HCT116 (cell line): Measurements from ENCODE around the gene C11orf21. TPM values are rescaled to one million over a fixed set of nuclear protein-coding genes. Genes with fewer than 3 reads are reported as not detected.

ENCODE experiments used
- ATAC-seq: fragments of 200-7000 bp; cut with Tn5 transposase; 2 replicates; pipeline ENCODE4 v1.9.1; 2020; ENCODE audit warnings: mild to moderate bottlenecking, moderate library complexity
- BruUV-seq: library from RNA; stranded (reverse); fragments of 400-500 nt; replicated peaks from 2 replicates; lab custom pipeline; 2021; lab: Mats Ljungman, UMichigan
- CTCF ChIA-PET: fragments of 300-600 bp; sonication (Branson Sonifier 250); formaldehyde crosslinking; loops from one replicate; lab custom pipeline; 2021; ENCODE audit warnings: antibody characterized with exemption; lab: Charles Lee
- POLR2A ChIA-PET: fragments of 300-600, 350-600 bp; sonication (Branson Sonifier 250); formaldehyde crosslinking; loops from one replicate; lab custom pipeline; 2021; ENCODE audit warnings: antibody characterized with exemption; lab: Charles Lee
- RAD21 ChIA-PET, 2 experiments: fragments of 300-600 bp; sonication (Branson Sonifier 250); formaldehyde crosslinking; loops; one replicate each; lab custom pipeline; 2023; ENCODE audit warnings: low total read pairs in 2 of 2; ENCODE audit not compliant: uncharacterized antibody in 2 of 2, unreplicated experiment in 2 of 2, low non-redundant PET in 1 of 2; lab: Charles Lee
- DNase-seq: peaks from one replicate; pipeline ENCODE4 v3.0.0-alpha.2; 2010; ENCODE audit warnings: low read depth, low spot score
- H2AFZ ChIP-seq: fragments of 200-600 bp; shearing (Covaris generic), sonication (generic); 2 replicates; pipeline ENCODE4 v1.6.1; 2017; ENCODE audit warnings: low read depth, mixed run types, mixed read lengths, antibody characterized with exemption, low read length; ENCODE audit not compliant: poor library complexity, severe bottlenecking
- H3K27ac ChIP-seq: 2 replicates; pipeline ENCODE4 v1.5.1; 2012; ENCODE audit warnings: low read depth, low read length
- H3K27me3 ChIP-seq: fragments of 200-600 bp; sonication (generic); 2 replicates; pipeline ENCODE4 v1.6.1; 2016; ENCODE audit warnings: mixed run types, low read length, mixed read lengths; ENCODE audit not compliant: insufficient read depth
- H3K36me3 ChIP-seq, 2 experiments: fragments of 200-500 bp in 1 of 2; fragments of 200-600 bp in 1 of 2; sonication (Bioruptor generic) in 1 of 2; sonication (generic) in 1 of 2; 2 replicates each; pipeline versions ENCODE4 v1.5.1 to v1.6.1; 2014 to 2016; ENCODE audit warnings: low read length in 2 of 2, inconsistent platforms in 1 of 2, mixed read lengths in 1 of 2, mixed run types in 1 of 2; ENCODE audit not compliant: insufficient read depth in 2 of 2, control insufficient read depth in 1 of 2
- H3K4me1 ChIP-seq, 2 experiments: fragments of 200-600 bp in 1 of 2; sonication (generic) in 1 of 2; 2 replicates each; pipeline versions ENCODE4 v1.5.1 to v1.6.1; 2012 to 2017; ENCODE audit warnings: low read length in 2 of 2, inconsistent platforms in 1 of 2, mild to moderate bottlenecking in 1 of 2, mixed read lengths in 1 of 2, mixed run types in 1 of 2, moderate library complexity in 1 of 2; ENCODE audit not compliant: insufficient read depth in 2 of 2, control insufficient read depth in 1 of 2
- H3K4me2 ChIP-seq: fragments of 200-600 bp; sonication (generic); 2 replicates; pipeline ENCODE4 v1.6.1; 2017; ENCODE audit warnings: mixed run types, low read length, mixed read lengths
- H3K4me3 ChIP-seq, 2 experiments: fragments of 200-600 bp in 1 of 2; sonication (generic) in 1 of 2; replicated peaks in 1 of 2; 2 replicates each; pipeline ENCODE4 v1.5.1; 2011 to 2016; ENCODE audit warnings: low read length in 2 of 2, control low read depth in 1 of 2, low read depth in 1 of 2, mild to moderate bottlenecking in 1 of 2, mixed read lengths in 1 of 2, mixed run types in 1 of 2
- H3K79me2 ChIP-seq: fragments of 200-600 bp; sonication (generic); 2 replicates; pipeline ENCODE4 v1.6.1; 2017; ENCODE audit warnings: mild to moderate bottlenecking, mixed run types, low read length, moderate library complexity, mixed read lengths; ENCODE audit not compliant: insufficient read depth
- H3K9ac ChIP-seq: fragments of 200-600 bp; sonication (generic); 2 replicates; pipeline ENCODE4 v1.6.1; 2016; ENCODE audit warnings: low read length, mixed read lengths
- H3K9me2 ChIP-seq: fragments of 200-600 bp; sonication (generic), shearing (Covaris generic); 2 replicates; pipeline ENCODE4 v1.6.1; 2017; ENCODE audit warnings: mixed run types, mild to moderate bottlenecking, moderate library complexity; ENCODE audit not compliant: insufficient read depth
- H3K9me3 ChIP-seq, 2 experiments: fragments of 200-500 bp in 1 of 2; fragments of 200-600 bp in 1 of 2; sonication (Bioruptor generic) in 1 of 2; sonication (generic) in 1 of 2; 2 replicates each; pipeline ENCODE4 v1.6.1; 2014 to 2017; ENCODE audit warnings: low read length in 2 of 2, mixed read lengths in 2 of 2, inconsistent platforms in 1 of 2, low read depth in 1 of 2, mild to moderate bottlenecking in 1 of 2, mixed run types in 1 of 2, moderate library complexity in 1 of 2; ENCODE audit not compliant: control insufficient read depth in 1 of 2, insufficient read depth in 1 of 2
- H4K20me1 ChIP-seq: fragments of 200-600 bp; sonication (generic), shearing (Covaris generic); 2 replicates; pipeline ENCODE4 v1.6.1; 2017; ENCODE audit warnings: mixed run types, mild to moderate bottlenecking, moderate library complexity; ENCODE audit not compliant: insufficient read depth
- CBX3 ChIP-seq: IDR thresholded peaks from 2 replicates; pipeline ENCODE4 v1.6.1; 2012; ENCODE audit warnings: low read depth
- EGR1 ChIP-seq: IDR thresholded peaks from 2 replicates; pipeline ENCODE4 v1.6.1; 2012; ENCODE audit warnings: low read depth
- ELF1 ChIP-seq: IDR thresholded peaks from 2 replicates; pipeline ENCODE4 v1.6.1; 2012; ENCODE audit warnings: low read depth, borderline replicate concordance
- EZH2 ChIP-seq: fragments of 200-600 bp; sonication (generic); IDR thresholded peaks from 2 replicates; pipeline ENCODE4 v1.6.1; 2017; ENCODE audit warnings: antibody characterized with exemption, mixed run types
- FOSL1 ChIP-seq: IDR thresholded peaks from 2 replicates; pipeline ENCODE4 v1.6.1; 2012; ENCODE audit warnings: low read depth
- JUND ChIP-seq: IDR thresholded peaks from 2 replicates; pipeline ENCODE4 v1.6.1; 2012
- POLR2A ChIP-seq: IDR thresholded peaks from 2 replicates; pipeline ENCODE4 v1.7.0; 2011; ENCODE audit warnings: borderline replicate concordance; ENCODE audit not compliant: insufficient read depth, insufficient read length; ENCODE audit errors: extremely low read depth
- POLR2AphosphoS5 ChIP-seq: IDR thresholded peaks from 2 replicates; pipeline ENCODE4 v1.6.1; 2011; ENCODE audit warnings: mild to moderate bottlenecking, low read depth, low read length, moderate library complexity
- RAD21 ChIP-seq: IDR thresholded peaks from 2 replicates; pipeline ENCODE4 v1.6.1; 2012; ENCODE audit warnings: low read depth, mild to moderate bottlenecking
- SP1 ChIP-seq: IDR thresholded peaks from 2 replicates; pipeline ENCODE4 v1.6.1; 2012; ENCODE audit warnings: low read depth
- ZFX ChIP-seq: fragments of 450-650 bp; IDR thresholded peaks from 2 replicates; pipeline ENCODE4 v1.6.1; 2017
- ZNF274 ChIP-seq: fragments of 200-500 bp; sonication (Bioruptor generic); IDR thresholded peaks from 2 replicates; pipeline ENCODE4 v1.6.1; 2014; ENCODE audit warnings: mild to moderate bottlenecking, low read depth, low read length, inconsistent platforms
- intact Hi-C: fragments of 100-400 bp; cut with micrococcal nuclease; formaldehyde crosslinking; loops from 2 replicates; pipeline ENCODE4 v1.10.0; 2022
- total RNA-seq: library from RNA; stranded (reverse); gene quantifications from one replicate; pipeline ENCODE4 v1.2.1, GENCODE V29; 2021; ENCODE audit not compliant: unreplicated experiment
- TF ChIP-seq, protein P1 (sequence below), 3 experiments: fragments of 200-600 bp in 1 of 3; sonication (generic) in 1 of 3; IDR thresholded peaks in 2 of 3; conservative IDR thresholded peaks in 1 of 3; 2 replicates each; pipeline ENCODE4 v1.5.1; 2012 to 2017; ENCODE audit warnings: low read depth in 2 of 3, low read length in 2 of 3, antibody characterized with exemption in 1 of 3, borderline replicate concordance in 1 of 3, control low read depth in 1 of 3, mild to moderate bottlenecking in 1 of 3, mixed read lengths in 1 of 3, mixed run types in 1 of 3, moderate library complexity in 1 of 3; ENCODE audit not compliant: insufficient read depth in 1 of 3
- TF ChIP-seq, protein P2 (sequence below): IDR thresholded peaks from 2 replicates; pipeline ENCODE4 v1.6.1; 2011; ENCODE audit warnings: mild to moderate bottlenecking, low read length, moderate library complexity; ENCODE audit not compliant: insufficient replicate concordance; ENCODE audit errors: extremely low read depth
- TF ChIP-seq, protein P3 (sequence below): IDR thresholded peaks from 2 replicates; pipeline ENCODE4 v1.6.1; 2012
- TF ChIP-seq, protein P4 (sequence below): IDR thresholded peaks from 2 replicates; pipeline ENCODE4 v1.6.1; 2012
- TF ChIP-seq, protein P5 (sequence below): IDR thresholded peaks from 2 replicates; pipeline ENCODE4 v1.6.1; 2012; ENCODE audit warnings: low read depth

C11orf21 gene
- total RNA-seq, 1 experiment from 2014 or later = not detected

- no peaks in the 10 kb centered on the region for H3K36me3 ChIP-seq
- no peaks in the 10 kb centered on the region for H3K27me3 ChIP-seq
- no peak overlapping the region for H3K4me2 ChIP-seq
- H3K9ac ChIP-seq = no peak overlapping the region
- POLR2A ChIA-PET = no interaction called here
- H3K27ac ChIP-seq = no peak overlapping the region
- DNase-seq (no peak), ATAC-seq (no peak)
- no peaks in the 10 kb centered on the region for H3K9me3 ChIP-seq
- BruUV-seq = no TSS peak
- H3K9me2 ChIP-seq = no peaks in the 10 kb centered on the region
- H3K4me3 ChIP-seq = no peak overlapping the region
- CTCF ChIA-PET = interaction anchor here (1.6 kb wide), 1 partner anchor 10 kb away, joined by 3 read pairs; no protein-coding TSS in a partner anchor
- H3K4me1 ChIP-seq = peaks cover 0 to 20% of the 10 kb centered on the region in 2 experiments
- no peak for TF ChIP-seq RAD21
- TF ChIP-seq, protein P1, sequence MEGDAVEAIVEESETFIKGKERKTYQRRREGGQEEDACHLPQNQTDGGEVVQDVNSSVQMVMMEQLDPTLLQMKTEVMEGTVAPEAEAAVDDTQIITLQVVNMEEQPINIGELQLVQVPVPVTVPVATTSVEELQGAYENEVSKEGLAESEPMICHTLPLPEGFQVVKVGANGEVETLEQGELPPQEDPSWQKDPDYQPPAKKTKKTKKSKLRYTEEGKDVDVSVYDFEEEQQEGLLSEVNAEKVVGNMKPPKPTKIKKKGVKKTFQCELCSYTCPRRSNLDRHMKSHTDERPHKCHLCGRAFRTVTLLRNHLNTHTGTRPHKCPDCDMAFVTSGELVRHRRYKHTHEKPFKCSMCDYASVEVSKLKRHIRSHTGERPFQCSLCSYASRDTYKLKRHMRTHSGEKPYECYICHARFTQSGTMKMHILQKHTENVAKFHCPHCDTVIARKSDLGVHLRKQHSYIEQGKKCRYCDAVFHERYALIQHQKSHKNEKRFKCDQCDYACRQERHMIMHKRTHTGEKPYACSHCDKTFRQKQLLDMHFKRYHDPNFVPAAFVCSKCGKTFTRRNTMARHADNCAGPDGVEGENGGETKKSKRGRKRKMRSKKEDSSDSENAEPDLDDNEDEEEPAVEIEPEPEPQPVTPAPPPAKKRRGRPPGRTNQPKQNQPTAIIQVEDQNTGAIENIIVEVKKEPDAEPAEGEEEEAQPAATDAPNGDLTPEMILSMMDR (IDR thresholded peaks at IDR 0.05 in 2 of 3, conservative IDR thresholded peaks at IDR 0.05 in 1 of 3; ENCODE audit: borderline replicate concordance in 1 of 3, insufficient read depth in 1 of 3, low read depth in 2 of 3, low read length in 2 of 3) = no peak
- TF ChIP-seq POLR2A = no peak
- TF ChIP-seq, protein P2, sequence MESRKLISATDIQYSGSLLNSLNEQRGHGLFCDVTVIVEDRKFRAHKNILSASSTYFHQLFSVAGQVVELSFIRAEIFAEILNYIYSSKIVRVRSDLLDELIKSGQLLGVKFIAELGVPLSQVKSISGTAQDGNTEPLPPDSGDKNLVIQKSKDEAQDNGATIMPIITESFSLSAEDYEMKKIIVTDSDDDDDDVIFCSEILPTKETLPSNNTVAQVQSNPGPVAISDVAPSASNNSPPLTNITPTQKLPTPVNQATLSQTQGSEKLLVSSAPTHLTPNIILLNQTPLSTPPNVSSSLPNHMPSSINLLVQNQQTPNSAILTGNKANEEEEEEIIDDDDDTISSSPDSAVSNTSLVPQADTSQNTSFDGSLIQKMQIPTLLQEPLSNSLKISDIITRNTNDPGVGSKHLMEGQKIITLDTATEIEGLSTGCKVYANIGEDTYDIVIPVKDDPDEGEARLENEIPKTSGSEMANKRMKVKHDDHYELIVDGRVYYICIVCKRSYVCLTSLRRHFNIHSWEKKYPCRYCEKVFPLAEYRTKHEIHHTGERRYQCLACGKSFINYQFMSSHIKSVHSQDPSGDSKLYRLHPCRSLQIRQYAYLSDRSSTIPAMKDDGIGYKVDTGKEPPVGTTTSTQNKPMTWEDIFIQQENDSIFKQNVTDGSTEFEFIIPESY = no peak
- no peak for TF ChIP-seq ZFX
- no peak for TF ChIP-seq CBX3
- TF ChIP-seq, protein P3, sequence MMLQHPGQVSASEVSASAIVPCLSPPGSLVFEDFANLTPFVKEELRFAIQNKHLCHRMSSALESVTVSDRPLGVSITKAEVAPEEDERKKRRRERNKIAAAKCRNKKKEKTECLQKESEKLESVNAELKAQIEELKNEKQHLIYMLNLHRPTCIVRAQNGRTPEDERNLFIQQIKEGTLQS = no peak
- TF ChIP-seq ZNF274 = no peak
- no peak for TF ChIP-seq ELF1
- no peak for TF ChIP-seq SP1
- TF ChIP-seq POLR2AphosphoS5 = no peak
- TF ChIP-seq, protein P4, sequence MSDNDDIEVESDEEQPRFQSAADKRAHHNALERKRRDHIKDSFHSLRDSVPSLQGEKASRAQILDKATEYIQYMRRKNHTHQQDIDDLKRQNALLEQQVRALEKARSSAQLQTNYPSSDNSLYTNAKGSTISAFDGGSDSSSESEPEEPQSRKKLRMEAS = no peak
- TF ChIP-seq FOSL1 = no peak
- TF ChIP-seq, protein P5, sequence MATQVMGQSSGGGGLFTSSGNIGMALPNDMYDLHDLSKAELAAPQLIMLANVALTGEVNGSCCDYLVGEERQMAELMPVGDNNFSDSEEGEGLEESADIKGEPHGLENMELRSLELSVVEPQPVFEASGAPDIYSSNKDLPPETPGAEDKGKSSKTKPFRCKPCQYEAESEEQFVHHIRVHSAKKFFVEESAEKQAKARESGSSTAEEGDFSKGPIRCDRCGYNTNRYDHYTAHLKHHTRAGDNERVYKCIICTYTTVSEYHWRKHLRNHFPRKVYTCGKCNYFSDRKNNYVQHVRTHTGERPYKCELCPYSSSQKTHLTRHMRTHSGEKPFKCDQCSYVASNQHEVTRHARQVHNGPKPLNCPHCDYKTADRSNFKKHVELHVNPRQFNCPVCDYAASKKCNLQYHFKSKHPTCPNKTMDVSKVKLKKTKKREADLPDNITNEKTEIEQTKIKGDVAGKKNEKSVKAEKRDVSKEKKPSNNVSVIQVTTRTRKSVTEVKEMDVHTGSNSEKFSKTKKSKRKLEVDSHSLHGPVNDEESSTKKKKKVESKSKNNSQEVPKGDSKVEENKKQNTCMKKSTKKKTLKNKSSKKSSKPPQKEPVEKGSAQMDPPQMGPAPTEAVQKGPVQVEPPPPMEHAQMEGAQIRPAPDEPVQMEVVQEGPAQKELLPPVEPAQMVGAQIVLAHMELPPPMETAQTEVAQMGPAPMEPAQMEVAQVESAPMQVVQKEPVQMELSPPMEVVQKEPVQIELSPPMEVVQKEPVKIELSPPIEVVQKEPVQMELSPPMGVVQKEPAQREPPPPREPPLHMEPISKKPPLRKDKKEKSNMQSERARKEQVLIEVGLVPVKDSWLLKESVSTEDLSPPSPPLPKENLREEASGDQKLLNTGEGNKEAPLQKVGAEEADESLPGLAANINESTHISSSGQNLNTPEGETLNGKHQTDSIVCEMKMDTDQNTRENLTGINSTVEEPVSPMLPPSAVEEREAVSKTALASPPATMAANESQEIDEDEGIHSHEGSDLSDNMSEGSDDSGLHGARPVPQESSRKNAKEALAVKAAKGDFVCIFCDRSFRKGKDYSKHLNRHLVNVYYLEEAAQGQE = no peak
- no peak for TF ChIP-seq JUND
- no peak for TF ChIP-seq EZH2
- TF ChIP-seq EGR1 = no peak
- intact Hi-C loops = no loop called here
- H3K79me2 ChIP-seq = no peaks in the 10 kb centered on the region
- H2AFZ ChIP-seq = no peak overlapping the region
- H4K20me1 ChIP-seq = no peaks in the 10 kb centered on the region
- RAD21 ChIA-PET = no interaction called here
Measured at GRCh38 chr11:2314136-2314524, 12.4 kb upstream of the C11orf21 start.
